Uterus (tissue), 2 donors: ENCODE results near the gene LEF1.

Source experiments
- CTCF ChIP-seq, 4 experiments: fragments of 200-600 bp in 2 of 4; fragments of 450-650 bp in 2 of 4; sonication (generic) in 2 of 4; IDR thresholded peaks; one replicate each; pipeline ENCODE4 v1.5.1; 2016 to 2019; ENCODE audit warnings: antibody characterized with exemption in 4 of 4, mild to moderate bottlenecking in 2 of 4, moderate library complexity in 1 of 4
- POLR2A ChIP-seq, 2 donors: fragments of 450-650 bp; IDR thresholded peaks; one replicate each; pipeline ENCODE4 v1.6.1; 2016; ENCODE audit warnings: antibody characterized with exemption in 2 of 2, mild to moderate bottlenecking in 1 of 2, moderate library complexity in 1 of 2

- TF ChIP-seq CTCF (IDR thresholded peaks at IDR 0.05) (no peak), POLR2A (IDR thresholded peaks at IDR 0.05) (no peak)
Measured at GRCh38 chr4:108213308-108213707, 44.6 kb upstream of the LEF1 start.
